ENCODE measurements around the gene ZNF668. TPM values are rescaled to one million over a fixed set of nuclear protein-coding genes. Genes with fewer than 3 reads are reported as not detected.

Gene ZNF668
- total and polyA plus RNA-seq, 10 donors = 6.2 to 12.5 (median 9.1) TPM

GRCh38 chr16:31032736-31033708 lies 41.0 kb downstream of the ZNF668 start, which contains the start of gene STX4:
Gene STX4, plus strand, starts transcription at chr16:31033558. Its CDS starts 248 bp downstream, at chr16:31033806.
- intact Hi-C loops (cut with DNase I; ENCODE audit: low total_unique reads) = loop anchor here (2.0 kb wide), 1 partner anchor 42 kb away; the partner anchor contains the start of genes ZNF646 and ZNF668
- no peaks in the 10 kb centered on the region for H3K9me3 ChIP-seq

GRCh38 chr16:31031276-31031675 lies 42.8 kb downstream of the ZNF668 start:
- TF ChIP-seq POLR2A (IDR thresholded peaks at IDR 0.05) (no peak), POLR2AphosphoS5 (IDR thresholded peaks at IDR 0.05) (no peak), CTCF (IDR thresholded peaks at IDR 0.05 in 8 of 11, conservative IDR thresholded peaks at IDR 0.05 in 3 of 11) (no peak)
- H3K27me3 ChIP-seq (replicated peaks in 1 of 7) = no peaks in the 10 kb centered on the region
- peaks cover 0 to 20% (median 14%) of the 10 kb centered on the region in 6 donors for H3K36me3 ChIP-seq
- intact Hi-C loops (cut with DNase I; ENCODE audit: low total_unique reads) = no loop called here
- no peak for DNase-seq
- 85 to 95% (median 92%) methylated on average over 4 of the region's 4 CpGs for WGBS, 5 donors
- H3K4me1 ChIP-seq = peaks cover 14 to 44% (median 28%) of the 10 kb centered on the region in 6 donors
- no peaks in the 10 kb centered on the region for H3K9me3 ChIP-seq
- H3K27ac ChIP-seq = peak overlapping the region in 7 of 8 donors; percentile 94 to 99 (median 97)
- H3K4me3 ChIP-seq = no peak overlapping the region

More at GRCh38 chr16:31032736-31033708, 41.0 kb downstream of the ZNF668 start, which contains the start of gene STX4:
- Histone ChIP-seq H3K4me1 (peaks cover 17 to 52% (median 34%) of the 10 kb centered on the region in 6 donors), H3K4me3 (peak within 1 kb of the TSS; percentile 74 to 100 (median 98)), H3K27me3 (replicated peaks in 1 of 7) (no peaks in the 10 kb centered on the region), H3K27ac (peak within 1 kb of the TSS; percentile 94 to 99 (median 97)), H3K36me3 (peaks cover 0 to 38% (median 20%) of the 10 kb centered on the region in 6 donors)
- WGBS, 5 donors = 0 to 2% (median 1%) methylated on average over 65 to 75 of the region's 75 CpGs
- DNase-seq = peak; percentile 99
- TF ChIP-seq CTCF (IDR thresholded peaks at IDR 0.05 in 8 of 11, conservative IDR thresholded peaks at IDR 0.05 in 3 of 11) = peak in 2 of 11 experiments; percentile 9 to 17
- TF ChIP-seq POLR2AphosphoS5 (IDR thresholded peaks at IDR 0.05) = peak; percentile 92 to 96 (median 93)
- peak; percentile 5 to 36 (median 12) for TF ChIP-seq POLR2A (IDR thresholded peaks at IDR 0.05)

- no peak for DNase-seq
- H3K36me3 ChIP-seq = peaks cover 0 to under 1% (median 0%) of the 10 kb centered on the region in 6 donors
- H3K9me3 ChIP-seq = no peaks in the 10 kb centered on the region
- no peak overlapping the region for H3K4me3 ChIP-seq
- no peak overlapping the region for H3K27ac ChIP-seq
- intact Hi-C loops (cut with DNase I; ENCODE audit: low total_unique reads) = no loop called here
- H3K27me3 ChIP-seq (replicated peaks in 1 of 7) = no peaks in the 10 kb centered on the region
- 84 to 94% (median 91%) methylated on average over 5 of the region's 5 CpGs for WGBS, 5 donors
- TF ChIP-seq POLR2A (IDR thresholded peaks at IDR 0.05) (no peak), POLR2AphosphoS5 (IDR thresholded peaks at IDR 0.05) (no peak), CTCF (IDR thresholded peaks at IDR 0.05 in 8 of 11, conservative IDR thresholded peaks at IDR 0.05 in 3 of 11) (no peak)
- H3K4me1 ChIP-seq = peaks cover 5 to 38% (median 20%) of the 10 kb centered on the region in 6 donors
Observed at GRCh38 chr16:31029272-31029671, 44.8 kb downstream of the ZNF668 start.

- no peak for DNase-seq
- H3K9me3 ChIP-seq = no peaks in the 10 kb centered on the region
- no peak overlapping the region for H3K4me3 ChIP-seq
- TF ChIP-seq POLR2A (IDR thresholded peaks at IDR 0.05) (no peak), CTCF (IDR thresholded peaks at IDR 0.05 in 8 of 11, conservative IDR thresholded peaks at IDR 0.05 in 3 of 11) (no peak), POLR2AphosphoS5 (IDR thresholded peaks at IDR 0.05) (no peak)
- H3K27me3 ChIP-seq (replicated peaks in 1 of 7) = no peaks in the 10 kb centered on the region
- 59 to 83% (median 68%) methylated on average over 5 of the region's 5 CpGs for WGBS, 5 donors
- peaks cover 0 to 32% (median 17%) of the 10 kb centered on the region in 6 donors for H3K4me1 ChIP-seq
- no peaks in the 10 kb centered on the region for H3K36me3 ChIP-seq
- peak overlapping the region in 2 of 8 donors; percentile 5 to 50 for H3K27ac ChIP-seq
- intact Hi-C loops (cut with DNase I; ENCODE audit: low total_unique reads) = no loop called here
Observed at GRCh38 chr16:31025339-31025738, 48.7 kb downstream of the ZNF668 start.

All from spleen (tissue), 11 donors.